GM12801 (cell line): ENCODE results near the gene ABCC6.

Experiments
- TF ChIP-seq, protein P1 (sequence below): IDR thresholded peaks from one replicate; pipeline ENCODE4 v1.5.1; 2011; ENCODE audit warnings: control low read depth; ENCODE audit not compliant: insufficient read length; ENCODE audit errors: extremely low read depth

ABCC6 gene

DNA sequence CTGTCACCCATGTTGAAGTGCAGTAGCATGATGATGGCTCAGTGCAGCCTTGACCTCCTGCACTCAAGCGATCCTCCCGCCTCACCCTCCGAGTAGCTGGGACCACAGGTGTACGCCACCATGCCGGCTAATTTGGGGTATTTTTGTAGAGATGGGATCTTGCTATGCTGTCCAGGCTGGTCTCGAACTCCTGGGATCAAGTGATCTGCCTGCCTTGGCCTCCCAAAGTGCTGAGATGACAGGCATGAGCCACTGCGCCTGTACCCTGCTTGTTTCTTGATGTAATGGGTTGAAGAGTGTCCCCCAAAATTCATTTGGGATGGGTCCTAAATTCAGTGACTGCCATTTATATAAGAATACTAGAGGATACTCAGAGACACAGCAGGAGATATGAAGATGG, 57.2 kb downstream of the ABCC6 start:
- TF ChIP-seq, protein P1, sequence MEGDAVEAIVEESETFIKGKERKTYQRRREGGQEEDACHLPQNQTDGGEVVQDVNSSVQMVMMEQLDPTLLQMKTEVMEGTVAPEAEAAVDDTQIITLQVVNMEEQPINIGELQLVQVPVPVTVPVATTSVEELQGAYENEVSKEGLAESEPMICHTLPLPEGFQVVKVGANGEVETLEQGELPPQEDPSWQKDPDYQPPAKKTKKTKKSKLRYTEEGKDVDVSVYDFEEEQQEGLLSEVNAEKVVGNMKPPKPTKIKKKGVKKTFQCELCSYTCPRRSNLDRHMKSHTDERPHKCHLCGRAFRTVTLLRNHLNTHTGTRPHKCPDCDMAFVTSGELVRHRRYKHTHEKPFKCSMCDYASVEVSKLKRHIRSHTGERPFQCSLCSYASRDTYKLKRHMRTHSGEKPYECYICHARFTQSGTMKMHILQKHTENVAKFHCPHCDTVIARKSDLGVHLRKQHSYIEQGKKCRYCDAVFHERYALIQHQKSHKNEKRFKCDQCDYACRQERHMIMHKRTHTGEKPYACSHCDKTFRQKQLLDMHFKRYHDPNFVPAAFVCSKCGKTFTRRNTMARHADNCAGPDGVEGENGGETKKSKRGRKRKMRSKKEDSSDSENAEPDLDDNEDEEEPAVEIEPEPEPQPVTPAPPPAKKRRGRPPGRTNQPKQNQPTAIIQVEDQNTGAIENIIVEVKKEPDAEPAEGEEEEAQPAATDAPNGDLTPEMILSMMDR: no peak

GRCh38 chr16:16164243-16164642, 59.1 kb downstream of the ABCC6 start:
- TF ChIP-seq, protein P1: no peak

- TF ChIP-seq, protein P1: no peak
Observed at GRCh38 chr16:16163571-16163970, 59.7 kb downstream of the ABCC6 start.

DNA sequence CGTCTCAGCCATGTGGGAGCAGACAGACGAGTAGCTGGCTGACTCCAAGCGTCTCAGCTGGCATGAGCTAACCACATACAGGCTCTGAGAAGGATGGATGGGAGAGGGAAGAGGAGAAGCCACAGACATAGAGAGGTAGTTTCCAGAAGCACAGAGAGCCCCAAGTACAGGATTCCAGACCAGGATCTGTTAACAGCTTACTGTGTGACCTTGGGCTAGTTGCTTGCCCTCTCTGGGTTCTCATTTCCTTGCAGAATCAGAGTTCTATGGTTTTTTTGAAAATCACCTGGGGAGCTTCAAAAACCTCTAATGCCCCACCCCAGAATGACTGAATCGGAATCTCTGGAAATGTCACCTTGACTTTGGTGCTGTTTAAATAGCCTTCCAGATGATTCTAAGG, 60.2 kb downstream of the ABCC6 start:
- TF ChIP-seq, protein P1: no peak

DNA sequence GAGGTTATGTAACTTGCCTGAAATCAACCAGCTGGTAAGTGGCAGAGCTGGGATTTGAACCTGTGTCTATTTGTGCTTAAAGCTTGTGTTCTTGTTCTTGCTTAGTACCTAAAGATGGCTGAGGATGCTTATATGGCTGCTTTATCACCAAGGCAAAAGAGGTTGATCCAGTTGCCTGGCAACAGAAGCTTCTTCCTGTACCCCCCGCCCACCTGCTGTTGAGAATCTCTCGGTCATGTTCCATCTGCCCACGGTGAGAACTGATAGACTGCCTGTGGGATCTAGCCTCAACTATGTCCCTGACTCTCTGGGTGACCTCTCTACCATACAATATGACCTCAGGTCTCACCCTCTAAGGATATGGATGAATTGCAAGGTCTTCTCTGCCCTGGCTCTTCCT, 60.7 kb downstream of the ABCC6 start:
- TF ChIP-seq, protein P1: no peak

GRCh38 chr16:16161319-16161718, 62.0 kb downstream of the ABCC6 start:
- TF ChIP-seq, protein P1: no peak

GRCh38 chr16:16159662-16160061, 63.6 kb downstream of the ABCC6 start:
- TF ChIP-seq, protein P1: no peak
